NCI-H226 (cell line): Measurements from ENCODE around the gene VAT1.
A peak's percentile ranks its signal among the peaks of the same experiment; 100 is the strongest.

ENCODE experiments used
- DNase-seq: peaks from one replicate; pipeline ENCODE4 v3.0.0-alpha.2; 2015

VAT1 gene

GRCh38 chr17:43026595-43026994 is 4.4 kb upstream of the VAT1 start:
- DNase-seq, result no peak

DNA sequence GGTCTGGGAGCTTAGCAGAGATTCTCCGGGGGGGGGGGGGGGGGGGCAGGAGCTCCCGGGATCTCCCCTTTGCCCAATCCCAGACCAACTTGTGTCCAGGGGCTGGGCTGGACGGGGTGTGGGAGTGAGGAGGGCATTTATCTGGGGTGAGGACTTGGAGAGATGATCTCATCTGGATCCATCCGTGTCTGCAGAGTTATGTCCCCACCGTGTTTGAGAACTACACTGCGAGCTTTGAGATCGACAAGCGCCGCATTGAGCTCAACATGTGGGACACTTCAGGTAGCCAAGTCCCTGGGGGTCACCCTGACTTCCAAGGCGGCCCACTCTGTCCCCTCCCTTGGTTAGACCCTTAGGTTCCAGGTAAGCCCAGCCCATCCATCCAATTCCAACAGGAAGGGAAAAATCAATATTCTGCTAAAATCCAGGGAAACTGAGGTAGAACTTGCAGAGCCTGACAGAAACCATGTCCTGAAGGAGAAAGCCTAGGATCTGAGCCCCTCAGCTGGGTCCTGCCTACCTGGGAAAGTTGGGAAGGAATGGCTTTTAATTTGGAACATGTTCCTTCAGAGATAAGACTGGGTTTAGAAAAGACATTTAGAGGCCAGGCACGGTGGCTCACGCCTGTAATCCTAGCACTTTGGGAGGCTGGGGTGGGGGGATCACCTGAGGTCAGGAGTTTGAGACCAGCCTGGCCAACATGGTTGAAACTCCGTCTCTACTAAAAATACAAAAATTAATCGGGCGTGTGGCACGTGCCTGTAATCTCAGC is 3.8 kb upstream of the VAT1 start:
- no peak for DNase-seq

- no peak for DNase-seq
These were observed 3.1 kb upstream of the VAT1 start for GRCh38 chr17:43025290-43025657.

- DNase-seq, result peak; percentile 84
These were observed 2.5 kb upstream of the VAT1 start, which contains the start of gene RND2 for GRCh38 chr17:43024407-43025289. Gene RND2, plus strand, starts transcription at chr17:43025231. Its CDS starts 117 bp downstream, at chr17:43025348.

DNA sequence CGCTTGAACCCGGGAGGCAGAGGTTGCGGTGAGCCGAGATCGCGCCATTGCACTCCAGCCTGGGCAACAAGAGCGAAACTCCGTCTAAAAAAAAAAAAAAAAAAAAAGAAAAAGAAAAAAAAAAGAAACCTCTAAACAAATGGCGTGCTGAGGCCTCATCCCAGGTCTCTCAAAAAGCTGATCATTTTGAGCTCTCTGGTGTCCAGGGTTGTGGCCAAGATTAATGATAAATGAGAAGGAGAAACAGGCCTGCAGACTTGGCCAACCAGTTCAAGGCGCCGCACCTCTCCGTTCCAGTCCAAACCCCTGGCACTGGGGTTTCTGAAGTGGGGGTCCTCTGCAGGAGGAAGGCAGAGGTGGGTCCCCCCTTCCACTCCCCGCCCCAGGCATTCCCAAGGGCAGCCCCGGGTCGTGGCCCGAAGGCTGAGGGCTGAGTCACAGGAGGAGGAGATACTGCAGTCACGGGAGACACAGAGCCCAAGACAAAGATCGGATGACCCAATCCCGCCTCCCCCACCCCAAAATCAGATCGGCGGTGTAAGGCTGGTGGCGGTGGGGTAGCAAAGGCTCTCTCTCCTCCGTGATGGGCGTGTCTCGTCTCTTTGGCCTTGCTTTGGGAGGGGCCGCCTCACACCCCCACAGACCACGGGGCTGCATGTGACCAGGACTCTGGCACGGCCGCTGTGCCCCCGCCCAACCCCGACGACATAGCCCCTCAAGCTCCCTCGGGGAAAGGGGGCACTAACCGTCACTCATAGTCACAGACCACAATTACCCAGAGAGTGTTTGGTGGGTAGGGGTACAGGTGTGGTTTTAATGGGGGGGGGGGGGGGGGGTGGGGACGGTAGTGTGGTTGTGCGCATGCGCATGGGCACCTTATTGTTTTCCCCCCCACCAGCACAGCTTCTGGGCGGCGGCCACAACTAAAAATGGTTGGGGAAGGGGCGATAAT is 1.1 kb downstream of the VAT1 start:
- peak; percentile 74 for DNase-seq

DNA sequence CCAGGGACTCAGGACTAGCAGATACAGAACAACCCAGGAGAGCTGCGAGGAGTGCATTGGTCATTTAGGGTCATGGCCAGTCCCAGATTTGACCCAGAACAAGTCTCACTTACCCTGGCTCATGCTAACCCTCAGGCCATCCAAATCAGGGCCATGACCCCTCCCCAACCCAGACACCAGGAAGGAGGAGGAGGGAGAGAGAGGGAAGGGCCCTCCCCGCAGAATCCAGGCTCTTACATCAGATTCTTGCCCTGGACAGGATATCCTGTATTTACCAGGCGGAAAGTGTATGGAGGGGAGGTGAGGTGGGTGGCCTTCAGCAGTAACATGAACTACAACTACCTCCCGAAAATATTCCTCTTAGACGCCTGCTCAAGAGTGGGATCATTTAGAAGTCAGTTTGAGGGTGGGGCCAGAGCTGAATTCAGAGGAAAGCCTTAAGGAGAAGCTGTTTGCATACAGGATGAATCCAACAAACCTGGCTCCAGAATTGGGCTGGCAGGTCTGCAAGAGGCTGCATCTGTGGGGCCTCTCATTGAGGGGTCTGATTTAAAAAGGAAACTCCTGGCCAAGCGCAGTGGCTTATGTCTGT is 2.1 kb downstream of the VAT1 start:
- DNase-seq, result peak; percentile 6

DNA sequence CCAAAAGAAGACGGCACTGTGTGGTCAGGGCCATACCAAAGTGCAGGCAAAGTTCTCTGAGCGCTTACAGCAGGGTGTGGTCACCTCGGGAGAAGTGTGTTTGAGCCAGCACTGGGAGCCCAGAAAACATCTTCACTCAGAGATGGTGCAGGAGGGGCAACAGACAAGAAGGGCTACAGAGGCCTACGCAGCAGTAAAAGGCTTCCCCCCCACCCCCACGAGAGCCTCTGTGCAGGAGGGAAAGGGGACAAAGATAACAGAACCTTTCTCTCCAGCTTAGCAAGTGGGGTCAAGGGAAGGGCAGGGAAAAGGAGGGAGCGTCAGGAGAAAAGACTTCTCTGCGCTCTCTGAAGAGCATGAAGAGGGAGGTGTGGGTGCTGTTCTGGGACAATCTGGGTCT is 2.8 kb downstream of the VAT1 start:
- DNase-seq, result no peak

DNA sequence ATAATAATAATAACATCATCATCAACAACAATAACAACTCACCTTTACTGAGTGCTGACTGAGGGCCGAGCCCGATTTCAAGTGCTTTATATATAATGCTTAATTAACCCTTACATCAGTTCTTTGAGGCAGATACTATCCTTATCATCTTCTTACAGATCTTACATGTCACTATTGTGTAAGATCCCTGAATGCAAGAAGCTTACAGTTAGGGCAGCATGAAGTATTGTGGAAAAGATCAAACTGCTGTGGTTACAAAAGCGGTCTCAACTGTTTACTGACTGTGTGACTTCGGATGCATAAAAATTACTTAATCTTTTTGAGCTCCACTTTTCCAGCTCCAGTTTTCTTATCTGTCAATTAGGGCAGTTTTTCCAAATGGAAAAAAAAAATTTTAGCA is 3.3 kb downstream of the VAT1 start:
- DNase-seq, result no peak

GRCh38 chr17:43018008-43018853 is 4.0 kb downstream of the VAT1 start:
- no peak for DNase-seq

GRCh38 chr17:43016216-43016615 is 6.0 kb downstream of the VAT1 start:
- no peak for DNase-seq

DNA sequence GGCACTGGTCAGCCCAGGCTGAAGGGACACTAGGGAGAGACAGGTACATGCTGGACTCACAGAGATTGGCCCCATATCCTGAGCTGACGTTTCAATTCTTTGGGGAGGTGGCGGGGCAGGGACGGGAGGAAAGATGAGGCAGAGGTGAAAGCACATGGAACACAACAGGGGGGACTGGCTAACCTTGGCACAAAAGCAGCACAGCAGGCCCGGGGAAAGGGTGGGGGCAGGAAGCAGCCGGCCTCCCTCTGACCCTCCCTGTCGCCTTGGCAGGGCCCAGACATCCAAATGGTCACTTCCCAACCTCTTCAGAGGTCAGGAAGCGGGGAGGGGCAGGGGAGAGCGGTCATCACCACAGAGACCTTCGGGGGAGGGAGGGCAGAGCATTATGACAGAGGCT is 6.6 kb downstream of the VAT1 start:
- DNase-seq, result no peak

GRCh38 chr17:43014649-43015542 is 7.3 kb downstream of the VAT1 start:
- no peak for DNase-seq

- DNase-seq, result no peak
These were observed 8.1 kb downstream of the VAT1 start for GRCh38 chr17:43014020-43014648.

DNA sequence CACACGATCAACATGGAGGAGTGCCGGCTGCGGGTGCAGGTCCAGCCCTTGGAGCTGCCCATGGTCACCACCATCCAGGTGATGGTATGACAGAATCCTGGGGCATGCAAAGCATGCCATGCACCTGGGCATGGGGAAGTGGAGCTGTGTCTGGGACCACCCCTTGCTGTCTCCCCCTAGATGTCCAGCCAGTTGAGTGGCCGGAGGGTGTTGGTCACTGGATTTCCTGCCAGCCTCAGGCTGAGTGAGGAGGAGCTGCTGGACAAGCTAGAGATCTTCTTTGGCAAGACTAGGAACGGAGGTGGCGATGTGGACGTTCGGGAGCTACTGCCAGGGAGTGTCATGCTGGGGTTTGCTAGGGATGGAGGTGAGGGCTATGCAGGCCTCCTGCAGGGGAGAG is 8.9 kb downstream of the VAT1 start:
- DNase-seq, result no peak

- DNase-seq, result no peak
These were observed 10.3 kb downstream of the VAT1 start for GRCh38 chr17:43011728-43012472.

DNA sequence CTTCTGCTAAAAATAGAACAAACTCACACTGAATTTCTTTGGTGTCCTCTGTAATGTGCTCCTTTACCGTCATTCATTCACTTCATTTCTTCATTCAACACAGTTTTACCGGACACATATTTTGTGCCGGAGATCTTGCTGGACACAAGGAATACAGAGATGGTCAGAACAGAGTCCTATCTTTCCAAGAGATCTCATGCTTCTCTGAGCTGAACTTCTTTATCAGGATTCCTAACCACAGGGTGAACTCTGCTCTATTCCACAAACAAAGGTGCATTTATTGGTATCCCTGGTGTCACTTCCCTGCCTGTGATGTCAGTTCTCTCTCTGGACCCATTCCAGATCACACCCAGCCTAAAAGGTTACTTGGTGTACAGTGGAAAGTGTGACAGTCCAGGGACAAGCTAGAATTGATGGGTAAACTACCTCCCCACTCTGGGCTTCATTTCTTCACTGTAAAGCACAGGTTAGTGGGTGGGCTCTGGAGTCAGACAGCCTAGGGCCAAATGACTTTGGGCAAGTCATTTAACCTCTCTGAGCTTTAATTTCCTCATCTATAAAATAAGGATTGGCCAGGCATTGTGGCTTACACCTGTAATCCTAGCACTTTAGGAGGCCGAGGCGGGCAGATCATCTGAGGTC is 11.4 kb downstream of the VAT1 start:
- DNase-seq, result no peak

GRCh38 chr17:43006639-43007551 is 15.3 kb downstream of the VAT1 start, which contains the start of gene IFI35:
Gene IFI35, plus strand, starts transcription at chr17:43006784. Its CDS starts 164 bp downstream, at chr17:43006948.
- peak; percentile 80 for DNase-seq
